HG03196 (cell line): ENCODE measurements around the gene FBXO41.

Experiments
- ATAC-seq: cut with Tn5 transposase; IDR thresholded peaks from one replicate; pipeline ENCODE4 v1.9.1; 2021; ENCODE audit not compliant: unreplicated experiment

The FBXO41 gene, protein sequence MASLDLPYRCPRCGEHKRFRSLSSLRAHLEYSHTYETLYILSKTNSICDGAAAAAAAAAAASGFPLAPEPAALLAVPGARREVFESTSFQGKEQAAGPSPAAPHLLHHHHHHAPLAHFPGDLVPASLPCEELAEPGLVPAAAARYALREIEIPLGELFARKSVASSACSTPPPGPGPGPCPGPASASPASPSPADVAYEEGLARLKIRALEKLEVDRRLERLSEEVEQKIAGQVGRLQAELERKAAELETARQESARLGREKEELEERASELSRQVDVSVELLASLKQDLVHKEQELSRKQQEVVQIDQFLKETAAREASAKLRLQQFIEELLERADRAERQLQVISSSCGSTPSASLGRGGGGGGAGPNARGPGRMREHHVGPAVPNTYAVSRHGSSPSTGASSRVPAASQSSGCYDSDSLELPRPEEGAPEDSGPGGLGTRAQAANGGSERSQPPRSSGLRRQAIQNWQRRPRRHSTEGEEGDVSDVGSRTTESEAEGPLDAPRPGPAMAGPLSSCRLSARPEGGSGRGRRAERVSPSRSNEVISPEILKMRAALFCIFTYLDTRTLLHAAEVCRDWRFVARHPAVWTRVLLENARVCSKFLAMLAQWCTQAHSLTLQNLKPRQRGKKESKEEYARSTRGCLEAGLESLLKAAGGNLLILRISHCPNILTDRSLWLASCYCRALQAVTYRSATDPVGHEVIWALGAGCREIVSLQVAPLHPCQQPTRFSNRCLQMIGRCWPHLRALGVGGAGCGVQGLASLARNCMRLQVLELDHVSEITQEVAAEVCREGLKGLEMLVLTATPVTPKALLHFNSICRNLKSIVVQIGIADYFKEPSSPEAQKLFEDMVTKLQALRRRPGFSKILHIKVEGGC

DNA sequence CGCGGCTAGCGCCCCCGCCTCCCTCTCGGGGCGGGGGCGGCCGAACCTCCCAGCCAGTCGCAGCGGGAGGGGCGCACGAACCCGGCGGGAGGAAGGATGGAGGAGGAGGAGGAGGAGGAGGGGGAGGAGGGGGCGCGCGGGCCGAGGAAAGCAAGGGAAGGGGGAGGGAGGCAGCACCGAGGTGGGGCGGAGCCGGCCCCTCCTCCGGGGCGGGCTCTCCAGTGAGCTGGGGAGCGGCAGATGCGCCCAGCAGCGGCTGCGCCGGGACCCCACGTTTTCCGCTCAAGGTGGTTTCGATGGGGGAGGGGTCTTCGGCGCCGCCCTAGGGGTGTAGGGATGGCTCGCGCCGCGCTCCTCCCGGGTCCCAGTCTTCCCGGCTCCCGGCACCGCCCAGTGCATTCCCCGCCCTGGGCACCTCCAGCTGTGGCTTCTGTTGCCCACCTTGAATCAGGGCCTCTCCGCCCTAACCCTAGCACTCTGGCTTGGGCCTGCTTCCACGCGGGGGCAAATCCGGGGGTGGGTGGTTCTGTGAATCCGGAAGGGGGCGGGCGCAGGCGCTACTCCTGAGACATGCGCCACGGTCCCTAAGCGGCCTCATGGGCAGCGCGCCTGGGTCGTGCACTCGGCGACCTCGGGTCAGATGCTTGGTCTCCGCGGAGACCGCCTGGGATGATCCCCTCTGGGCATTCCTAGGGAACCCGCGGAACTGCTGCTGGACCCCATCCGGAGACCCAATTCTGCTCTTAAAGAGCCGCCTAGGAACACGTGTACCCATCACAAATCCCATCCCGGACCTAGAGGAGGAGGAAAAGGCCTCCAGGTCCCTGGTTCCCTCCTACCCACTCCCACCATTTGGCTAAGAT lies at the start of gene FBXO41:
Gene FBXO41 (minus strand): TSS at position 183 of the 863 bp plus-strand sequence. CDS start 14,848 bp downstream, outside the sequence.
- ATAC-seq = peak; percentile 68

DNA sequence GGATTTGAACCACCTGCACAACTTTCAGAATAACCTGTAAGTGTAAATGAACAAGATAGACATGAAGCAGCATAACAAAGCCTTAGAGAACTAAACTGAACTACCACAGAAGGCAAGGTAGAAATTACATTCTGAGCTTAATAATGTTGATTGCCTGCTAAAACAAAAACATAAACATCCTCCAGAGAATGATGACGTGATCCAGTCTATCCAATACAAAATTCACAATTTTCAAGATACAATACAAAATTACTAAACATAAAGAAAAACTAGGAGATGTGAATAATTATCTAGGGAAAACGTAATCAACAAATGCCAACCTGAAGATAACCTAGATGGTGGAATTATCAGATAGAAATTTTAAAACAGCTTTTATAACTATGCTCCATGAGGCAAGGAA lies 49.8 kb upstream of the FBXO41 start:
- ATAC-seq = no peak

DNA sequence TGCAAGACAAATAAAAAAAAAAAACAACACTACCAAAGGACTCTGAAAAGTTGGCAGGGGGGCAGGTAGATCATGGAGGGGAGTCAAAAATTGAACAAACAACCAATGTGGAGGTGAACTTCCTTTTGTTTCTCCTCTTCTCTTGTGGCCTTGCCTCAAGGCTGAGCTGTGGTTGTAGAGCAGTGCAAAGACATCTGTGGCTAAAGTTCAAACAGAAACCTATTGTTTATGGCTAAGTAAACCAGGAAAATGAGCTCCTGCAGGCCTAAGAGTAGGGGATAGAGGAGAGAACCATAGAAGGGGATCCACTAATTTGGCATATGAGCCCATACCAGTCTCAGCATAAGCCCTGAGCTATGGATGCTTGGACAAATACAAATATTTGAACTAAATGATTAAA lies 49.3 kb upstream of the FBXO41 start:
- ATAC-seq = no peak

DNA sequence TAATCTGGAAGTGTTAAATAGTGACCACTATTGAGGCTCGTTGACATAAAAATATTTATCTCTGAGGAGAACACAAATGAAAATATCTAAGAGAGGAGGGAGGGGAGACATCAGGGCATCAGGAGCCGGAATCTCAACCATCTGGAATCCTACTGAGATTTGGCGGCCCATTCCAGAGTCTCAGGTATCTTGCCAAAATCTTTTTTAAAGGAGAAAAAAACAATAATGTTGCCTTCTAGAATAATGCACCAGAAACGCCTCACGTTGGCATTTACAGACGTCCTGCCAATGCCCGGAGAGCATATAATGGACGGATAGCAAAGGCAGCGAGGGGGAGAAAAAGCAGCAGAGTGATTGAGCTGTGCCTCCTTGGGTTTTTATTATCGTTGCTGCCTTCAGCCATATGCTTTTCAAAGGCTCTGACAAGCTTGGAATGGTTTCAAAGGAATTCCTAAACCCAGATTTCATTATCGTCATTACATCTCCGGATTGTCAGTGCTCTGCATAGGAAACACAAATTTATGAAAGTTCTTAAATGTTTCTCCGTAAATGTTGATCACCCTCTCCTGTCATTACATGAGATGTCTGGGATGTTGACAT lies 39.9 kb upstream of the FBXO41 start:
- ATAC-seq = no peak

DNA sequence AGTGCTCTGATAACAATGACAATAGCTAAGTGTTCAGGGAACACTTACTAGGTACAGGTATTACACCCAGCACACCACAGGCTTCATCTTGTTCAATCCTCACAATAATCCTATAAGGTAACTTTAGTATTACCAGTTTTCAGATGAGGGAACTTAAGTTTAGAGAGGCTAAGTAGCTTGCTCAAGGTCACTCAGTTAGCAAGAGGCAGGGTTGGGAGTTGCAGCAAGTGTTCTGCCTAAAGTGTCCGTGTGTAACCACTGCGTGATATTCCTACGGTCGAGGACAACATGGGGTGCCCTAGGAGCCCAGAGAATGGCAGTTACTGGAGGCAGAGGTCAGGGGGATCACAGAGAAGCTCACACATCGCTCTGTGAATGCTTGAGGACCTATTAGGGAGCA lies 39.3 kb upstream of the FBXO41 start:
- no peak for ATAC-seq

DNA sequence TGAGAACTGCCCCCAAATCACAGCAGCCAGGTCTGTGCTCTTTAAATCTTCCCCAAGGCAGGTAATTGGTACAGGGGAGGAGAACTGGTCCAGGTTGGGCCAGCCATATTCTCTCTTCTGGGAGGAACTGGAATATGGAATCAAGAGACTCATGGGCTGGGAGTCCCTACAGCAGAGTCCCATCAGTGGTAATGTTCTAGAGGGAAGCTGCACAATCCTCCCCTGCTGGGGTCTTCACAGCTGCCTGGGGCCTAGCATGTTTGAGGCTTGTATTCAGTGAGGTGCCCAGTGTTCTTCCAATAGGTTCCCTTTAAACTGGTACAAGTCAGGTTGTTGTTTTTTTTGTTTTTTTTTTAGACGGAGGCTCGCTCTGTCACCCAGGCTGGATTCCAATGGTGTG lies 30.2 kb upstream of the FBXO41 start:
- no peak for ATAC-seq

DNA sequence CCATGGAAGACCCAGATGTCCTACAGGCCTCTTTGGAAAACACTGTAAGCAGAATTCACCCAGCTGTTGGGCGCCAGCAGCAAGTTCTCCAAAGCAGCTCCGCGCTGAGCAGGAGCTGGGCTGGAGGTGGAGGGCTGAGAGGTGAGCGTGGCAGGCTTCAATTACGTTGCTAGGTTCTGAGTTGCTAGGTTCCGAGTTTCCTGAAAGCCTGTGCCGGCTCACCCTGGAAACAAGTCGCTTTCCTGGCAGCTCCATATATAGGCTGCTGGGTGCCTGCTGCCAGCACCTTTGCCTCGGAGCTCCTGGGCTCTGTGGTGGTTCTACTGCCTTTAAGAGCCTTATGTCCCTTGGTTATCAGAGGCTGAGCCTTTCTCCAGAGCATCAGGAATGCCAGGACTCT lies 23.4 kb upstream of the FBXO41 start:
- no peak for ATAC-seq

DNA sequence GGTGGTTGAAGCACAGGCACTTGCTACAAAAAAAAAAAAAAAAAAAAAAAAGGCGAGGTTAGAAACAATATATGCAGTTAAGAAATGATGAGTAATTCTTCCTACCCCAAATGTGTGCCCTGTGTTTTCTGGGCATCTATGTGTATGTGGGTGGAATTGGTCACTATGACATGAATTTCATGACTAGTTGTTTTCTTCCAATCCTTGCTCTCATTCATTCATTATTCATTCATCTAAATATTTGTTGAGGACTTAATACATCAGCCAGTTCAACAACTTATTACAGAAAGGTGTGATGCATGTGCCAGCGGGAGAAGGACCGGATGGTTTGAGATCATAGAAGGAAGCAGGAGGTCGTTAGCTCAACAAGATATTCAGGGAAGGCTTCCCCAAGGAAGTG lies 17.4 kb upstream of the FBXO41 start:
- no peak for ATAC-seq

DNA sequence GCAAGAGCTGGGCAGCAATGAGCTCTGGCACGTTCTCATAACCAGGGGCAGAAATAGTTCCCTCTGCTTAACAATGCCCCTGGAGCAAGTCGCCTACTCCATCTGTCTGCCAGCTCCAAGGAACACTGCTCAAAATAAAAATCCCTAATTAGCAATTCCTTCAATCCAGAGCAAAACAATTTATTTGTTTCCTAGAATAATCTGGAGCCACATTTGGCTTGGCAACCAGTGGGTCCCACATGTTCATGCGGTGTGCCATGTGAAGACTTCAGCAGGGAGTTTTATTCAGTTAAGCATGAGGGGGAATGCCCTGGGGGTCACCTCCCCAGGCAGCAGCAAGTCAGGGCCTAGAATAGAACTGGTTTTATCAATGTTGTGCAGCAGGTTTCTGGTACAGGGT lies 16.6 kb upstream of the FBXO41 start:
- no peak for ATAC-seq

DNA sequence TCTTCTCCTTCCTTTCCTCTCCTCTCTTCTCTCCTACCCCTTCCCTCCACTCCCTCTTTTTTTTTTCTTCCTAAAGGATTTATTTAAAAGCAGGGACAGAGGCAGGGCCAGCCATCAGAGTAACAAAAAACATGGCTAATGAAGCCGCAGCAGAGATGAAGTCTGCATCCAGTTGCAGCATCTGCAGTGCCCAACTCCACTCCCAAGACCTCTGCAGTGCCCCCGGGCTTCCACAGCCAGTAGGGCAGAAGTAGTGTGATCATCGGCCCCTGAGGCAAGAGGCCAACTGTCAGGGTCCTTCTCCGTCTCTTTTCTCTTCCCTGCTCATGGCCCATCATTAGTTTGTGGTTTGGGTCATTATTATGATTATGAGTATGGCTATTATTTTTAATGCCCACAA lies 13.3 kb upstream of the FBXO41 start:
- no peak for ATAC-seq

DNA sequence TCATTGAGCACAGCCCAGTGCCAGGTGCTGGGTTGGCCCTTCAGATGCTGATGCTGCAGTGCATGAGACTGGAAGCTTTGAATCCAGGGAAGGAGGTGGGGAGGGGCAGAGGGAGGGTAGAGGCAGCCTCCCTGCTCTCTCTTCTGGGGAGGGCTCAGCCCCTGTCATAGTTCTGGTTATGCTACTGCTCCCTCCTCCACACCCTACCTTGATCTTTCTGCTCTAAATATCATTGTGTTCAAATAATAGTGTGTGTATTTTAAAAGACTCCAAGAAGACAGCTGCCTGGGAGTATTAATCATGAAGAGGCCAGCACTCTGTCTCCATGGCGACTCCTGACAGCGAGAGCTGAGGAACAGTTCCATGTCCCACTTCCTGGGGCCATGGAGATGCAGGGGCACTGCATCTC lies 12.9 kb upstream of the FBXO41 start:
- no peak for ATAC-seq

DNA sequence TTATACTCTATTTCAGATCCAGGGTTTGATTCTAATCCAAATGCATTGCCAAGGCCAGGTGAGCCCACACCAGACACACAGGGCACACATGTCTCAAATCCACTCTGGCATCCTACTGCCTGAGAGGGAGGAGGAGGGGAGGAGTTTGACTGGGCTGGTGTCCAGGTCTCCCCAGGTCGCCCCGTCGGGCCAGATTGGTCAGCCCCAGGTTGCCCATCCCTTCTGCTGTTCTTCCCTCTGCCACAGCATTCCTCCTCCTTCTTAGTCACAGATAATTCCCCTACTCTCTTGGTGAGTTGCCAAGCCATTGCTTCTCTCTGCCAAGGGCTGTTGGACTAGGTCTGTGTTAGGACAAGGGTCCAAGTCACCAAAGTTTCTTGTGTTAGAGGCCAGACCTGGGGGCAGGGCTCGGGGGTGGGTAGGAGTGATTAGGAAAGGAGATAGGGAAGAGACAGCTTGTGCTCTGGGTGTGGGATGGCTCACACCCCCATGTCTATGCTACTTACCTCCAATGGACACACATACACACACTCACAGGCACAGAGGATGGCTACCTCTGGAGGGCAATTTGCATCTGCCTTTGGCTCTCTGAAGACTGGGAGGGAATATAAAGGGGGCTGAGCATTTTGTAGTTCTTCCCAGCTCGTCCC lies 11.6 kb upstream of the FBXO41 start:
- ATAC-seq = no peak

DNA sequence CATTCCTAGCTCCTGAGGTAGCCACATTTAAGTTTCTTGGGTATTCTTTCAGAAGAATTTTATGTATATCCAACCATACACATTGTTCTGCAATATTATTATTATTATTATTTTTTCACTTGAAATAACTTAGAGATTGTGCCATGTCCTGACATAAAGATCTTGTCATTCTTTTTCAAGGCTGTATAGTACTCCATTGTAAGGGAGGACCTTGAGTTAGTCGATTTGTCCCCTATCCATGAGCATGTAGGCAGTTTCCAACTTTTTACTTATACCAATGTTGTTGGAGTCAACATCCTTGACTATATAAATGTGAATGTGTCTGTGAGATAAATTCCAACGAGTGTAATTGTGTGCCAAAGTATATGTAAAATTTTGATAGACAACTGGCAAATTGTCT lies 10.0 kb upstream of the FBXO41 start:
- no peak for ATAC-seq

DNA sequence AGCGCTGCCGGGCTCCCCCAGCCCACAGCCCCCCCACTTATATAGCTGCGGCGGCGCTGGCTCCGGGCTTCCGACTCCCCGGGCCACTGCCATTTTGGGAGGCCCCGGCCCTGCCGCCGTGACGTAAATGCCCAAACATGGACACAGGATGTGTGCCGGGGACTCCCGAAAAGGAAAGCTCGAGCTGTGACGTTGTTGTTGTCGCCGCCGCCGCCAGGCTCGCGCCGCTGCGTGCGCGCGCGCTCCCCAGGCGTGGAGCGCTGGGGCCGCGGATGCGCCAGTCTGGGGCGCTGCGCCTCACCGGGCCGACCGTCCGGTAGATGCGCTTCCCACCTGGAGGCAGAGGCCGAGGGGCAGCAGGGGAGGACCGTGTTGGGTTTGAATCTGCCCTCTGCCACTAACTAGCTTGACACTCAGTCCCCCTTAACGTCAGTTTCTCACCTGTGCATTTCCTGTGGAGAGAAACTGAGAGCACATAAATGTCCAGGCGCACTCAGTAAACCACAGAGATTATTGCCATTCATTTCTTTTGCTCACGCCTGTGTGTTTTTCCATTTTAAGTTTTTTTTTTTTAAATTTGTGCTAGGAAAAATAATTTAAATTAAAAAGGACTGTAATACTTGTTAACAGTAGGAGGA lies 9.4 kb upstream of the FBXO41 start, which contains the start of gene EGR4:
Gene EGR4 (minus strand): TSS at position 15 of the 638 bp plus-strand sequence. CDS start 231 bp downstream, outside the sequence.
- ATAC-seq = peak; percentile 90

DNA sequence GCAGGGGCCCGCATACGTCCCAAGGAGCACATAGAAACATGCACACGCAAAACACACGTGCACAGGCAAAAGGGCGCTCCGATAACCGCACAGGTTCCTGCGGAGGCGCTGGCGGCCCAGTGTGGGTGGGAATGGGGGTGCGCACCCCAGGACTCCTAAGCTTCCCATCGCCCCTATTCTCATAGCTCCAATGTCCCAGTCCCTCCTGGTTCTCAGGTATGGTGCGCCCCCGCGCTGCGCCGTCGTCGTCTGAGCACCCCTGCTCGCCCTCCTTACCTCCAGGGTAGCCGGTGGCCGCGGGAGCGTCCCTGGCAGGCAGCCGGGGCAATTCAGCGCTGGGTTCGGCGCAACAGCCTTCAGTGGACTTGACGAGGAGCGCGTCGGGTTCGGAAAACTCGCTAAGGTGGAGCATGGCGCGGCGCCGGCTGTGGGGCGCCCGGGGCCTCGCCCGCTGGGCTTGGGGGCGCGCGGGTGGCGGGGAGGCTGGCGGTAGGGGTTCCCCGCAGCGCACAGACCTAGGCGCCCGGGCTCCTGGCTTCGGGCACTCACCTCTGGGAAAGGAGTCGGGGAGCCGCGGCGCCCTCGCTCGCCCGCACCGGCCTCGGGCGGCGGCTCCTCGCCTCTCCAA lies 8.7 kb upstream of the FBXO41 start:
- no peak for ATAC-seq

DNA sequence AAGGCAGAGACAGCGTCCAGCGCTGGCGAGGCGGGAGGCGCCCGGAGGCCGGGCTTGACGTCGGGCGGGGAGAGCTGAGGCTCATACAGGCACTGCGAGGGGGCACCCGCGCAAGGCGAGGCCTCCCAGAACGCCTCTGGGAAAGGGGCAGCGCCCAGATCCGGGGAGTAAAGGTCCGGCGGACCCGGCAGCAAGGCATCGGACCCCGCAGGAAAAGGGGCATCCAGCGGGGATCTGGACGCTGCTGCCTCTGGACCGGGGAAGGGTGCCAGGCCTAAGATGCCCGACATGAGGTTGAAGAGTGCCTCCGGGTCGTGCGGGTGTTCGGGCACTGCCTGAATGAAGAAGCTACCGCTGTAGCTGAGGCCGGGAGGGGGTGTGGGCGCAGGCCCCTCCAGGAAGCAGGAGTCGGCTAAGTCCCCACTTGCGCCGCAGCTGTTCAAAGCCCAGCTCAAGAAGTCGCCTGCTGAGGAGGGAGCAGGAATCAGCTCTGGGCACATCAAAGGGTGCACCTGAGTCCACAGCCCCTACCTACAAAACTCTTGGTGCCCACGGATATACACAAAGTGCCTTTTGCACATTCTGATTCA lies 8.1 kb upstream of the FBXO41 start:
- no peak for ATAC-seq

DNA sequence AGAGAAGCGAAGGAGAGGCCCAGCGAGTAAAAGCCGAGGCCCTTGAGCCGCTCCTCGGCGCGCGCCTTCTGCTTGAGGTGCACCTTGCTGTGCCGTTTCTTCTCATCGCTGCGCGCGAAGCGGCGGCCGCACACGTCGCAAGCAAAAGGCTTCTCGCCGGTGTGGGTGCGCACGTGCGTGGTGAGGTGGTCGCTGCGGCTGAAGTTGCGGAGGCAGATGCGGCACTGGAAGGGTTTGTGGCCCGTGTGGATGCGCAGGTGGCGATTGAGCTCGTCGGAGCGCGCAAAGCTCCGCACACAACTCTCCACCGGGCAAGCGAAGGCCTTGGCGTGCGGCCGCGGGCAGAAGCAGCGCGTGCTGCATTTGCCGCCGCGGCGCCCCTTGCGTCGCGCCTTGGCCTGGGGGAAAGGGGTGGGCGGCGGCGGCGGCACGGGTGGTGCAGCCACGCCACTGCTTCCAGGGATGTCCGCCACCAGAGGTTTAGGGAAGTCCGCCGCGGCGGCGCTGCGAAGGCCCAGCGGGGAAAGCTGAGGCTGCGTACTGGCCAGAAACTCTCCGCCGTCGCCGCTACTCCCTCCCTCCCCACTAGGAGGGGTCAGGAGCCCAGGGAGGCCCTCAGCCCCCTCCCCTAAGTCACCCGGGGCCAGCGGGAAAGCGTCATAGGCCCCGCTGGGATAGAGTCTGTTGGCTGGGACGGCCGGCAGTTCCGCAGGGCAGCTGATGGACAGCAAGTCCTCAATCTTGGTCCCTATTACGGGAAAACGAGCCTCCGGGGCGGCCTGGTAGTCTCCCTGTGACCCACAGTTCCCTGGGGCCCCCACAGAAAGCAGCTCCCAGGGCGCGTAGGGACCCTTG lies 7.4 kb upstream of the FBXO41 start:
- no peak for ATAC-seq

DNA sequence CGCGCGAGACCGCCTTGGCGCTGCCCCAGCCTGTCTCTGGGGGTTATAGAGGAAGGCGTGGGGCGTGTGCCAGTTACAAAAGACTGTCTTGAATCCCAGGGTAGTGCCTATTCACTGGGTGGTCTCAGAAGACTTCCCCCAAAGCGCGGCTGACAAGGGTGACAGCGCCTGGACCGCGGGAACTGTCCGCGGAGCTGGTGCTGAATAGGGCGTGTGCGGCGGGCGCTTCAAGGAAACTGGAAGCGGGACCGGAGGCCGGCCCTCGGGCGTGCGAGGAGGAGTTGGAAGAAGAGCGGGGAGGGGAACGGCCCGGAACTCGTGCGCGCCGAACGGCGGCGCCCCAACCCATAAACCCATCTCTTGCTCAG lies 6.8 kb upstream of the FBXO41 start:
- no peak for ATAC-seq
